ENCODE measurements around the gene SH3BGR.

GRCh38 chr21:39531840-39532239 is 80.1 kb downstream of the SH3BGR start:
- TF ChIP-seq, protein P1, sequence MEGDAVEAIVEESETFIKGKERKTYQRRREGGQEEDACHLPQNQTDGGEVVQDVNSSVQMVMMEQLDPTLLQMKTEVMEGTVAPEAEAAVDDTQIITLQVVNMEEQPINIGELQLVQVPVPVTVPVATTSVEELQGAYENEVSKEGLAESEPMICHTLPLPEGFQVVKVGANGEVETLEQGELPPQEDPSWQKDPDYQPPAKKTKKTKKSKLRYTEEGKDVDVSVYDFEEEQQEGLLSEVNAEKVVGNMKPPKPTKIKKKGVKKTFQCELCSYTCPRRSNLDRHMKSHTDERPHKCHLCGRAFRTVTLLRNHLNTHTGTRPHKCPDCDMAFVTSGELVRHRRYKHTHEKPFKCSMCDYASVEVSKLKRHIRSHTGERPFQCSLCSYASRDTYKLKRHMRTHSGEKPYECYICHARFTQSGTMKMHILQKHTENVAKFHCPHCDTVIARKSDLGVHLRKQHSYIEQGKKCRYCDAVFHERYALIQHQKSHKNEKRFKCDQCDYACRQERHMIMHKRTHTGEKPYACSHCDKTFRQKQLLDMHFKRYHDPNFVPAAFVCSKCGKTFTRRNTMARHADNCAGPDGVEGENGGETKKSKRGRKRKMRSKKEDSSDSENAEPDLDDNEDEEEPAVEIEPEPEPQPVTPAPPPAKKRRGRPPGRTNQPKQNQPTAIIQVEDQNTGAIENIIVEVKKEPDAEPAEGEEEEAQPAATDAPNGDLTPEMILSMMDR (conservative IDR thresholded peaks at IDR 0.05; ENCODE audit: low read depth, low read length): no peak
- TF ChIP-seq EZH2 (IDR thresholded peaks at IDR 0.05; ENCODE audit: borderline replicate concordance, low read depth, low read length, poor library complexity, severe bottlenecking): no peak
